ENCODE results near the gene PGM5.
A peak's percentile ranks its signal among the peaks of the same experiment; 100 is the strongest.

Gene PGM5

DNA sequence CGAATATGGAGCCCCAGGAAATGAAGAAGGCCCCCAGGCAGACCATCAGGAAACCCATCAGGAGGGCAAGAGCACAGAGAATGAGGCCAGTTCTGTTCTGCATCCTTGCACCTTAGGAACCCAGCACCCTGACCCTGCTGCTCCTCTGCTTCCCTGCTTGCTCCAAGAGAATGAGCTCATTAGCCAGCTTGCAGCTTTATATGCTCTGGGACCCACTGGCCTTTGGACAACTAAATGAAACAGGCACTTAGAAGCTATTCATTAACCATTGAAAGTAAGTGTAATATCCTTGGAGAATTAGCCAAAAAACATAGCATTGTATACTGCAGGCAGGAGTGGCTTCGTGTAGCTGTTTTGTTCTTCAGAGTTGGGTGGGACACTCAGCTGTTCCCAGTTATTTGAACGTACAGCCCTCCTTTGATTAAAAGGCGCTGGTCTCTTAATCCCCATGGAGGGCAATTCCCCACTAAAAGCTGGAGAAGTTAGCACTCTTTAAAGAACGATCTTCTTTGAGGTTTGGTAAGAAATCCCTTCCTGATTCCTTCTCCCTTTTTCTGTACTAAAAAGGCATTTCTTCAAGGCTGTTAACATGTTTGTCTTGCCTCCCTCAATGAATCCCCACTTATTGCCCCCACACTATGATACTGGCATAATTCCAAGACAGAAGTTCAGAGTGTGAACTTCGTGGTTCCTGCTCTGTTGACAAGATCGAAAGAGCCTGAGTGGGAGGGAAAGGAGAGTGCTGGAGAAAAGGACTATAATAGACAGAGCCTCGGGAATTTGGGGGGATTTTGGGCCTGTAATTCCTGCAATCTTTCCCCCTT lies 184.5 kb downstream of the PGM5 start, which contains the start of gene TMEM252:
Gene TMEM252, minus strand, starts transcription at position 172 of the 824 bp plus-strand sequence. Its CDS starts 69 bp downstream, at position 103.
- DNase-seq (ENCODE audit: low read depth), result no peak

DNA sequence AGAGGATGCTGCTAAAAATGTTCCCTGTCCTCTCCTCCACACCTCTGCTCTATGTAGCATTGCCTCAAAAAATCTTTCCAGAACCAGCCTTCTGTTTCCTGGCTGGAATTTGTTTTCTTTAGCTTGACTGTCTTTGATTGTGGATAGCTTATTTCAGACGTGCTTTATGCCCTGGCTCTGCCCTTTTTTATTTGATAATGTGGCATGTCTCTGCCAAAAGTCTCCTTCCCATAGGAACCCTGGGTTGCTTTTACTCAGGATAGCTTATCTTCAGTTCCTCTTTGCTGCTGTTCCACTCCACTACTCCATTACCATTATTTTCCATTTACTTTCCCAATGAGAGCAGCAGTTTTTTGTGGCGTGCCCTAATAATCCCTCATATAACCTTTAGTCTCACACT lies 185.2 kb downstream of the PGM5 start:
- no peak for DNase-seq (ENCODE audit: low read depth)

DNA sequence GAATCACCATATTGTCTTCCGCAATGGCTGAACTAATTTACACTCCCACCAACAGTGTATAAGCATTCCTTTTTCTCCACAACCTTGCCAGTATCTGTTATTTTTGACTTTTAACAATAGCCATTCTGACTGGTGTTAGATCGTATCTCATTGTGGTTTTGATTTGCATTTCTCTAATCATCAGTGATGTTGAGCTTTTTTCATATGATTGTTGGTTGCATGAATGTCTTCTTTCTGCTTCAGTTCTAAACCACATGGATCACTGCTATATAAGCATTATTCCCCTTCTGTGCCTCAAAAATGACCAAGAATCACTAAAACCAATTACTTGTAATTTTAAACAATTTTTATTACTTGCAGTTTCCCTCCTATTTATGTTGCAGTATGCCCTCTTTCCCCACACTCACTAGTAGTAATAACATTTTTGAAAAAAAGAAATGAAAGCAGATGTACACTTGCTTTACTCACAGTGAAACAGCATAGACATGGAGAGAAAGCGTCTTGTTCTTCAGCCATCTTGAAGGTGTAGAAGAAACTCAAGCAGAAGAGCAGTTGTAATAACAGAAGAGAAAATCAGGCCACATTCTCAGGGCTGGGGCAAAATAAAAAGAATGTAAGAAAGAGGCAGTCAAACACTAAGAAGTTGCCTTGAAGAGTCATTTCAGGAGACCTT lies 188.8 kb downstream of the PGM5 start:
- DNase-seq (ENCODE audit: low read depth), result no peak

DNA sequence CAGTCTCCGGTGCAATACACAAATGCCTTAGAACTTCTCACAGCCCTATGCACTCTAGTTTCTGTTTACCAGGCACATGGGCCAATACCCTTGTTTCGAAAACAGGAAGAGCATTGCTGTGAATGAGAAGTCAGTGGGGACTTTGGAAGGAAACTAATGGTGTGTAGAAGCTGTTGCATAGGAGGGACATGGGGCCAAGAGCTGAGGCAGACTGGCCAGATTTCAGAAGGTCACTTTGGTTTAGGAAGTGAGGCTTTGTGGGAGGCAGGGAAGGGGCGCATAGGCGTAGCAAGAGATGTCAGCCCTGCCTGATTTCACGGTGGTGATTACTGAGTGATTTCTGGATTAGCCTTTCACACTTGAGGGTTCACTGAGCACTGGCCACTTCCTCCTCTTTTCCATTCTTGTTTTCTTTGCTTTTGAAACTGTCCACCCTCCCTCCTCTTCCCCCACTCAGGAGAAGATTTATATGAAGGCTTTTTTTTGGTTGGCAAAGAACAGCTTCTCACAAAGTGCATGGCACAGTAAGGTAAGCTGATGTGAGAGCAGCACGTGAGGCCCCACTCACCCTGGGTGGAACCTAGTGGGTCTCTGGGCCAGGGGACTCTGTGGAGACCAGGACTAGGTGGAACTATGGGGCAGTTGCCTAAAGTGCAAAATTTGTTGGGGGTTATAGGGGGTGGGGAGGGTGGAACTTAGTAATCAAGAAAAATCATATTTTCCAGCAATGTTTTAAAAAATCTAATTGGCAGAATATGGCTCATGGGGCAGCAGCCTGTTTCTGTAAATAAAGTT lies 190.4 kb downstream of the PGM5 start:
- DNase-seq (ENCODE audit: low read depth), result no peak

DNA sequence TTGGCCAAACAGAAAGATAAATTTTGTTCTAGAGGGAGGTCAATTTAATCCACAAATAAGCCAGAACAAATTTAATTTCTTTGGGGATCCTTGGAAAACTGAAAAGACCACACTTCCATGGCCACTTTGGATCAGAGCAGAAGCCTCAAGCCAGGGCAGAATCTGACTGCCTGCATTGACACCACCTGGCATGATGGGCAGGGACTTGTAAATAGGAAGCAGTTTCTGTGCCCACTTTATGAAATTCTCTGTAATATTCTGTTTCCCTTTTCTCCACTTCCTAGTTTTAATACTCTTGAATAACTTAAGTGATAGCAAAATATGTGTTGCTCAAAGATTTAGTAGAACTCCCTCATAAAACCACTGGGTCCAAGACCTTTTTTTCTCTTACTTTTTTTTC lies 191.0 kb downstream of the PGM5 start:
- no peak for DNase-seq (ENCODE audit: low read depth)

DNA sequence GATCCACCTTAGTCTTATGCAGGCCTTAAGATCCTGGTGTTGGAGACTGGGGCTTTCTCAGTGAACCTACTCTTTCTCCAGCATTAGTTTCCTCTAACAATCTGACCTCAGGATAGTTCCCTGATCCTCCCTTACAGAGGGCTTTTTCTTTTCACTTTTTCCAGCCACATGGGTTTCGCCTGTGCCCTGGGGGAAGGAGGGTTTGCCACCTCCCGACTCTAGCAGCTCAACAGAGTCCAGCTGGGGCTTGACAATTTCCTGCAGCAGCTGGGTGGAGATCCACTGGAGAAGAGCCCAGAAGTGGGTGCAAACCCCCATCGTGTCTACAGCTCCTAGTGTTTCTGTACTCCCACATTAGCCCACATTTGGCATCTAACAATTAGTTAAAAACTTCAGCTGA lies 191.8 kb downstream of the PGM5 start:
- DNase-seq (ENCODE audit: low read depth), result no peak

DNA sequence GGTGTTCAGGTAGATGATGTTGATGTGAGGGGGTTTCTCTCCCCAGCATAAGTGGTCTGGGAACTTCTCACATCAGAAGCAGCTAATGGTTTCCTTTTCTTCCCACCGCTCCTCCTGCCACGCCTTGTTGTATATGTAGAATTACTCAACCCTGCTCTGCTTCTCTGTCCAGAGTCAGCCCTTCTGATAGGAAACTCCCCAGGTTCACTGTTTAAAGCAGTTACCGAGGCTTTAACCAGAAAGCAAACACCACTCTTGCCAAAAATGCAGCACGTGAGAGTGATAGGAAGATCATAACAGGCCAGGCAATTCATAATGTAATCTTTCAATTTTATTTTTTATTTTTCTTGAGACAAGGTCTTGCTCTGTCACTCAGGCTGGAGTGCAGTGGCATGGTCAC lies 194.8 kb downstream of the PGM5 start:
- DNase-seq (ENCODE audit: low read depth), result no peak

DNA sequence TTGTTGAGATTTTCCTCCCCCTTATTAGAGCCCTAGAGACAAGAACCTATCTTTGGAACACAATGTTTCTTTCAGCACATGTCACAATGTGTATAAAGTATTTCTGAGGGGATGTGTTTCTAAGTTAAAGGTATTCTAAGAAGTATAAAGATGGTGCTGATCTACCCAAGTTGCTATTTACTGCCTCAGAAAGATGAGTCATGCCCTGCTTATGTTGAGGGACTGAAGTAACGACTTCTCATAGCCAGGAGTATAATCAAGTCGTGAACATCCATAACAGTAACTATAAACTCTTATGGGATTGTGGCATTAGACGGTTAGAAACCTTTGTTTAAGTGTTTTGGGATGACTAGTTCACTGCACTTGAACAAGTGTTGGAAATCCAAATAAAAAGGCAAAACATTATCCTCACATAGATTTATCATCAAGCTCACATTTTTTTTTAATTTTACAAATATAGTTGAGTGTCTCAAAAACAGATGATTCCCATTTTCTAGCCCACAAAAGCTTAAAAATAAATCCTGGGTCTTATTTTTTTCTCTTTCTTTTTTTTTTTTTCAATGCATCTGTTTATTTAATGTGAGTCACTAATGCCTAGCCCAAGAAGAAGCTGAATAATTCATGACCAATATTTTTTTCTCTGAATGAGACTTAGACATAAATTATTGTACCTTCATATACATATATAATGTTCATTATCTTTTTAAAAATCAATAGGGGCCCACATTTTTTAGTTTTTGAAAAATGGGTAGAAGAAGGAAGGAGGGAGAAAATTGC lies 196.5 kb downstream of the PGM5 start:
- no peak for DNase-seq (ENCODE audit: low read depth)

DNA sequence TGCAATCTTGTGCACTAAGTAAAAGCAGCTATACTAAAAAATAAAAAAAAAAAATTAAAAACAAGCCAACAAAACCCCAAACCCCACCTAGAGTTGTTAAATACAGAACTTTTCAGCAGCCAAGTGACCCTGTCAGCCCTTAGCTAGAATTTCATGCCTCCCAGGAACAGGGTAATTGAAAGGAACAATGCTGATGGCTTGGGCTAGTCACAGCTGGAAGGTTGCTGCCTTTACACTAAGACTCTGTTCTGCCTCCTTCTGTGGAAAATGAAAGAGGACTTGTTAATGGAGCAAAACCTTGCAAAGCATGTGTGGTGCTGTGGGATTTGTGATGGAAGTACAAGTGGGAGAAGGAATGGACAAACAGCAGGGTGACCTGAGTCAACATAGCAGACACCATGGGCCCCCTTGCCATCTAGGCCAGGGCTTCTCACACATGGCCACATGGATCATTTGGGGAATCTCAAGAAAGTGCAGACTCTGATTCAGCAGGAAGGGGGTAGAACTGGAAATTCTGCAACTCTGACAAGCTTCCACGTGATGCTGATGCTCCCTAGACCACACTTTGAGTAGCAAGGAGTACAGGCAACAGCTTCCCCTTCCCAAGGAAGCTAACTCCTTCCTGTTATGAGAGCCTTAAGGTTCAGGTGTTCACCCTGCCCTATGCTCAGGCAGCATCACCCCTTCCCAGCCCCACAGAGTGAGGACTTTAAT lies 199.2 kb downstream of the PGM5 start:
- no peak for DNase-seq (ENCODE audit: low read depth)

DNA sequence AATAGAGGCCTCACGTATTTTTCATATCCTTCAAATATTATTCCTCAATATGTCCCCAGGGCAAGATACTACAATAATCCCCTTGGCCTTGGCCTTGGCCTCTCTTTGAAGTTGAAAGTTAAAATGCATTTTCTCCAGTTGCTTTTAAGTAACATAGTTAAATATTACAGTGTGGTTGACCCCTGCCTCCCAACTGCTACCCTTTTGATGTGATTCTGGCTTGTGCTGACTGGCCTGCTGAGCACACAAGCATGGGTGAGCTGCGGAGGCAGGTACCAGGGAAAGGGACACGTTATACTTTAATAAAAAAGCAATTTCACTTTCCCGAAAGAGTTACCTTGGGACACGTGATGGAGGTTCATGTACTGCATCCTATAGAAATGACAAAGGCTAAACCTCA lies 202.1 kb downstream of the PGM5 start:
- no peak for DNase-seq (ENCODE audit: low read depth)

DNA sequence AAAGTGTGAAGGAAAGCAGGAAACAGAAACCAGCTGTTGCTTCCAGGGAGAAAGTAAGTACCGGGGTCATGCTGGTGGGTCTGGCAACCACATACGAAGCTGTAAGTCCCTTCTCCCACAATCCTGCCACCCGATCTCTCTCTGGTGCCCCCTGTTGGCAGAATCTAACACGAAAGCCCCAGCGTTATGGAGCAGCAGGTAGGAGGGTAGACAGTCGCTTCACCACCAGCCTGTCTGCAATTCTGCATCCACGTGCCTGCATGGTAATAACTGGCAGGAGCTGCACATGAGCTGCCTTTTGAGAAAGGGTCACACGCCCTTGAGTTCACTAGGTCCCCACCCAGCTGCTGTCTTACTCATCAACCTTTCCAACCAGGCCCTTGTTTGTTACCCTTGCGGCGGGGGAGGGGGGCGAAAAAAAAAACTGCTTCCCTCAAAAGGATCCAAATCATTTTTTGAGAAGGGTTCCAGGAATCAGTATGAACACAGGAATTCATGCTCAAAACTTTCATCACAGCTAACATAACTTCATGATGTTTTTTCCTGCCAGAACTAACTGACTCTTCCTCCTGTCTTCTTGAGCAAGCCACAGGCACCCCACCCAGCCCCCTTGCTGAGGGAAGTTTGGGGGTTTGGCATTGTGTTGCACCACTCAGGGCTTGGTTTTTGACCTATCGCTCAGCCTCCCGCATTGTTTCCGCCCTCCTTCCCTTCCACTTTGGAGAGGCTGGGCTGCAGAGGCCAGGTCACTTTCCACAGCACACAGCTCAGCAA lies 203.8 kb downstream of the PGM5 start:
- DNase-seq (ENCODE audit: low read depth), result peak; percentile 2

DNA sequence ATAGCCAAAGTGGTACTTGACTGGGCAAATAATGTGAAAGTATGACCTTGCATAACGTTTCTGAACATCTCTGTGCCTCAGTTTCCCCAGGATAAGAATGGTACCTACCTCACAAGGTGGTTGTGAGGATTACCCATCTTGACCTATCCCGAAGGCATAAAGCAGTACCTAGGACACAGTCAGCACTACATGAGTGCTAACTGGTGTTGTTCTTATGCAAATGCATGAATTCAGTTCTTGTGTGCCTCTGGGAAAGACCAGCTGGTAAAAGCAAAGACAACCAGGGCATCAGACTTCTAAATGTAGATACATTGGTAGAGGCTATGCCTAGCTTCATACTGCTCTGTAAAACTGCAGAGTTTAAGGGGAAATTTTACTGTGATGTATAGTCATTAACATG lies 206.1 kb downstream of the PGM5 start:
- DNase-seq (ENCODE audit: low read depth), result no peak

DNA sequence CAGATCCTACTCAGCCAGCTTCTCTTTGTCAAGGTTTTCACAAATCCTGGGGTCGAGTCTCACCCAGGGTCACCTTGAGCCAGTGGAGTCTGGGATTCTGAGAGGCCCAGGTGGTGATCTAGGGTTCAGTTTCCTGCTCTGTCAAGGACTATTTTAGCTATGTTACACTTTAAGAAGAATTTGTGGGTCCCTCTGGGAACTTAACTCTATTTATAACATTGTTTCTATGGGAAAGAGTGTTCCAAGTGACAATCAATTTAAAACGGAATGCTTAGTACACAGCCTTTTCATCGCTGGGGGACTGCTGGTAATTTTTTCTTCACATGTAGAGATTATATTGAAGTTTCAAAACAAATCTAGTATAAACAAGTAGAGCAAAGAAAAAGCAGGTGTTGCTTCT lies 211.2 kb downstream of the PGM5 start:
- no peak for DNase-seq (ENCODE audit: low read depth)

DNA sequence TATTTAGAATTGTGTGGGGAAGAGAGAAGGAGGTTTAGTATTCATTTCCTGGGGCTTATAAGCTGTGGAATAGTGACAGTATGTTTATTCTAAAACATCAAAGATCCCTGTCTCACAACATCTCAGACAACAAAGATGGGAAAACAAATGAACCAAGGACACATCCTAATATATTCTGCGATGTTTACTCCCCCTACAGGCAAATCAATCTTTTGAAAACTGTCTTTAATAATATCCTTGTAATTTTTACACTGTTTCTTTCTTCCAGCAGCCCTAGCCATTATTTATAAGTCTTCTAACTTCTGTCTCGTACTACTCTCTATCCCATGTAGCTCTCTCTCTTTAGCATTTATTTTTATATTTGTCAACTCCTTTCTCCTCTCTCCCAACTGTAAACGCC lies 217.7 kb downstream of the PGM5 start:
- DNase-seq (ENCODE audit: low read depth), result no peak

DNA sequence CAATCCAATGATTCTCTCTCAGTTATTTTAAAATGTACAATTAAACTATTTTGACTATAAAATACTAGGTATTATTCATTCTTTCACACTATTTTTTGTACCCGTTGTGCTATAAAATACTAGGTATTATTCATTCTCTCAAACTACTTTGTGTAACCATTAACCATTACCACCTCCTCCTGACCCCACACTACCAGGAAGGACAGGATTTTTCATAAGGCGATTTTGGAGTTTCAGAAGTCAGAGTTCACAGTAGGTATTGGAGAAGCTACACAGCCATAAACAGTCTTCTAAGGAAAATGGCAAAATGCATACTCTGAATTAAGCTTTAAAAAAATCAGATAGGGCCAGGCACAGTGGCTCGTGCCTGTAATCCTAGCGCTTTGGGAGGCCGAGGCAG lies 219.4 kb downstream of the PGM5 start:
- DNase-seq (ENCODE audit: low read depth), result no peak

DNA sequence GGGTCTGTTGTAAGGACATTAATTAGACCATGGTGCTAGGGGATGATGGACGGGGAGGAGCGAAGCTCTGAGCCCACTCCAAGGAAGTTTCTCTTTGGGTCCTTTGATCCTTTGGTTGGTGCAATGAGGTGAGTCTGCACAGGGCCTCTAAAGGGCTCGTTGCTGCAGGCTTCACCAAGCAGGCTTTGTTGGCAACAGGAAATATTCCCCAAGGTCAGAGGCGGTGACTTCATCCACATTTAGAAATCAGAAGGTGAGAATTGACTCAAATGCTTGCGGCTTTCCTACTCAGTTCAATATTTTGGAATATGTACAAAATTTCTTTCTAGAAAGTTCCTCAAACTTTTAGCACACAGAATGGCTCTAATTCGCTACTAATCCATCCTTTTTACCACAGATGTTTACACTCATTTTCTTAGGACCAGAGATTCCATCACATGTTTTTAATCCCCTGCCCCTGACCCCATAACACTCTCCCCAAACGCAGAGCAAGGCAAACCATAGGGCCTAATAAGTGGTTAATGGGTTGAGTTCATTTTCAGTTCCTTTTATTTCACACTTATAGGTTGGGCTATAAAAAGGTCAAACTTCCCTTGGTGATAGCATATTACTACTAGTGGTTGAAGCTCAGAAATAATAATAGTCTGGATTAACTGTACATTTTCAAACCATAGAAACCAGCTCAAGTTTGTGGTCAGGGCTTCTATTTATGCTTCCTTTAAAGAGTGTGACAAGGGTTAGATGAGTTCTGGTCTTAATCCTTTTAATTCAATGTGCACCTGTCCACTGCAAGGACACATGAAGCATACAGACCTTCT lies 221.6 kb downstream of the PGM5 start:
- DNase-seq (ENCODE audit: low read depth), result no peak
